GDM1 (cell line): ENCODE results near the gene TMEM129.
"Not testable (repeated sequence)": the region's sequence is repeated elsewhere in the genome, so short reads cannot be mapped to it uniquely, and the experiment has no call there.

ENCODE experiments used
- DNase-seq: peaks from one replicate; lab custom pipeline; 2025; lab: John Stamatoyannopoulos, UW

The TMEM129 gene

GRCh38 chr4:1693131-1693896 is 27.8 kb downstream of the TMEM129 start:
- peak; percentile 36 for DNase-seq

GRCh38 chr4:1691737-1692373 is 29.3 kb downstream of the TMEM129 start:
- DNase-seq = no peak

DNA sequence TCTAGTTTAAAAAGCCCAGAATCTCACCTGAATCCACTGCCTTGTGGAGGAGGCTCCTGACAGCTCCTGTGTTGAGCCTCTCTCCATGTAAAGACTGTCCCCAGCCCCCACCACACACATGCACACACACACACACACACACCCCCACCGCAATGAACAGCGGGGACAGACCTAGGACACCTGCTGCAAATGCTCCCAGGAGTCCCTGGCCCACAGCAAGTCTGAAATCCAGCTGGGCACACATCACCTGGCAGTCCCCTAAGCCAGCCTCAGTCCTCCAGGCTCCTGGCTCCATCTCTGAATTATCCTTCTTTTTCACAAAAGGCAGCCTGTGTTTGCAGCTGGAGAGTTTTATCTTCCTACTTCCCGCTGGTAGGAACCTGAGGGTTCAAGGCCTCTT is 30.4 kb downstream of the TMEM129 start:
- DNase-seq = no peak

DNA sequence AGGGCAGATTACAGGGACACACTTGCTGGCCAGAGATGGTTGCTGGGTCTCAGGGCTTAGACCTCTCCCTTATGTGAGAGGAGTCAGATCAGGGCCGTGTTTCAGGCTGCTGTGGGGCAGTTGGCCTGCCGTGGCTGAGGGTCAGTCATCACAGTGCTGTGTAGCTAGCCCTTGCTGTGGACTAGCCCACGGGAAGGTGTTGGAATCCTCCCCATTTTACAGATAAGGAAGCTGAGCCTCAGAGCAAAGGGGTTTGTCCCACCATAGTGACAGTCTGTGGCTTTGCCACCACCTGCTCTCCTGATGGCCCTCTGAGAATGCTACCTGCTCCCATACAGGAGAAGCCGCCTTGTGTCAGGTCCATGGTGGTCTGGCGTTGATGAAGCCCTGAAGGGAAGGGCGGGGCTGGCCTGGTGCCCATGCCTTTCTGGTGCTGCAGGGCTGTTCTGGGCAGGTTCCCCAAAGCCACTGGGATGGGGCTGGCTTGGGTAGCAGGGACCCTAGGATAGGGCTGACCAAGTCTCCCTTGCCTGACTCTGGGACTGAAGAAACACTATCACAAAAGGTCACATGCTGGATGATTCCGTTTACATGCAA is 34.6 kb downstream of the TMEM129 start:
- DNase-seq = no peak

DNA sequence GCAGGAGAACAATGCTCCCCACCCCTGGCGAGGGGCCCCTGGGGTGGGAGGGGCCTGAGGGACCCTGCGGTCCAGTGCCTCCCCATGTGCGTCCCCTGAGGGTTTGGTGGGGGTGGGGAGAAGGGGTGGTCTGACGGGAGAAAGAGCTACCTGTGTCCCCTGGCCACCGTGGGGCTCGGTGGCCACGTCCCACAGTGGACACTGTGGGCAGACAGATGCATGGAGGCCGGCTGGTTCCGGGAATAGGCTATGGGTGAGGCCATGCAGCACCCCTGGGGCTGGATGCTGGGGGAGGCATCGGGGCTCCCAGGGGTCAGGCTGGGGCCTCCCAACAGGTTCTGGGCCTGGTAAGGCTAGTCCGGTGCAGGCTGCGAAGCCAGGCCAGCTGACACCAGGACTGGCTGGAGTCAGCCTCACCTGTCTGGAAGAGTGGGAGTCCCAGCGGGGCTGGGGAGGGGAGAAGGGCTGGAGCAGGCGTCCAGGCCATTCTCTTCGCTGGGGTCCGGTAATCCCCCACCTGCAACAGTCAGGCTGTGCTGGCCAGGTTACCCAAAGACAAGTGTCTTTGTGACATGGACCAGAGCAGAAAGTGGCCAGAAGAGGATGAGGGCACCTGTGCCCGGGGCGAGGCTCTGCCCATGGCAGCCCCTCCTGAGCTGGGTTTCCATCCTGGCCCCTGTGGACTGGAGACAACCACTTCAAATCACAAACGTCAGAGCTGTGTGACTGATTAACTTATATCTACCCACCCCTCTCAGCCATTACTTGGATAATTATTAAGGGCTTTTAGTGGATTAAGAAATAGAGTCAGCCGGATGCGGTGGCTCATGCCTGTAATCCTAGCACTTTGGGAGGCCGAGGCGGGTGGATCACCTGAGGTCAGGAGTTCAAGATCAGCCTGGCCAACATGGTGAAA is 35.6 kb downstream of the TMEM129 start:
- DNase-seq = no peak

DNA sequence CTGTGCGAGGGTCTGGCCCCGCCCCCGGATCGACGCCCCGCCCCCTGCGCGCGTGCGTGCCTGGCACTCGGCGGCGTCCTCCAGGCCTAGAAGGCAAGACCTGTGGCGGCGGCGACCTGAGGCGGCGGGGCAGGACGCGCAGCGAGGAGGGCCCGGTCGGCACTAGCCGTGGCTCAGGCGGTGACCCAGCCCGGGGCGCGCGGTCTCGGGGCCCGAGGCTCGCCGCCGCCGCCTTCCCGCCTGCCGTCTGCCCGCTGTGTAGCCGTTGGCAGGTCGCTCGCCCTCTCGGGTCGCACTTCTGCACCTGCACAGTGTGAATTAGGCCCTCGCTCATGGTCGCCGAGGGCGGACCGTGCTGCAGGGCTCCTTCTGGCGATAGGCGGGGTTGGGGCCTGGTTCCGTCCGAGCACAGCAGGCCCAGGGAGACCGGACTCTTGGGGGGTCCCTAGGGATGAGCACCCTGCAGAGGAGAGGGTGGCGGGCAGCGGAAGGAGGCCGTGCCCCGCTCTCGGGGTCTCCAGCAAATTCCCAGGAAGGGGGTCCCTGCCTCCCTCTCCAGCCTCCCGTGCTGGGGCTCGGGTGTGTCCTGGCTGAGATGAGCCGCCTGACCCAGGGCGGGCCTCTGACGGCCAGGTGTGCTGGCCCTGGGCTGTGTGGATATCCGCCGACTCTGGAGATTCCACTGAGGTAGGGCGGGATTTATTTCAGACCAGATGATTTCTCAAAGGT is 36.5 kb downstream of the TMEM129 start:
- DNase-seq = no peak

DNA sequence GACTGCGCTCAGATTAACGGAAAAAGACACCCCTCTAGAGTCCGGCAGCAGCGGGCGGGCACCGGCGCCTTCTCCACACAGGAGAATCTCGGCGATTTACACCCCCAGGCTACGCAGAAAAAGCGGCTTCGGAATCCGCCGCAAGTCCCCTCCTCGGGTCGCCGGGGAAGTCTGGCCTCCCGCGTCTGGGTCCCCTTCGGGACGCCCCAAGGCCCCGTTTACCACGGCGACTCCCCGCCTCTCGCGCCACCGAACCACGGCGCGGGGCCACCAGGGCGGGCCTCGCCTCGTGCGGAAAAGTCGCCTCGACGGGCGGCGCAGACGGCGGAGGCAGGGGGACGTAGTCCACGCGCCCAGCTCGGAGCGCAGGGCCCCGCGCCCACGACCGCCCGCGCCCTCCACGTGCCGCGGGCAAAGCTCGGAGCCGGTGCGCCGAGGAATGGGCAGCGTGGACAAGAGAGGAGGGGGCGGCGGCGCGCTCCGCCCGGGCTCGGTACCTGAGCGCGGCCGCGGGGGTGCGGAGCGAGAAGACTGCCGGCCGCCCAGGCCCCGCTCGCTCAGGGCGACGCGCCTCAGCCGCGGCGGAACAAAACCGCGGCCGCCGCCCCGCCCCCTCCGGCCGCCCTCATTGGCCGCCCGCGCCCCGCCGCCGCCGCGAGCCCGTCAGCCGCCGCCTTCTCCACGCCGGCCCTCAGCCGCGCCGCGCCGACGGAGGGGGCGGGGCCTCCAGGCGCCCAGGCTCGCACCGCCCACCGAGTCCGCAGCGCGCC is 37.2 kb downstream of the TMEM129 start, which contains the start of gene FAM53A:
Gene FAM53A (minus strand): TSS at position 578 of the 770 bp plus-strand sequence. CDS start 15,572 bp downstream, outside the sequence.
- DNase-seq = peak; percentile 86

- DNase-seq = no peak
These were observed 37.8 kb downstream of the TMEM129 start for GRCh38 chr4:1683261-1683735.

DNA sequence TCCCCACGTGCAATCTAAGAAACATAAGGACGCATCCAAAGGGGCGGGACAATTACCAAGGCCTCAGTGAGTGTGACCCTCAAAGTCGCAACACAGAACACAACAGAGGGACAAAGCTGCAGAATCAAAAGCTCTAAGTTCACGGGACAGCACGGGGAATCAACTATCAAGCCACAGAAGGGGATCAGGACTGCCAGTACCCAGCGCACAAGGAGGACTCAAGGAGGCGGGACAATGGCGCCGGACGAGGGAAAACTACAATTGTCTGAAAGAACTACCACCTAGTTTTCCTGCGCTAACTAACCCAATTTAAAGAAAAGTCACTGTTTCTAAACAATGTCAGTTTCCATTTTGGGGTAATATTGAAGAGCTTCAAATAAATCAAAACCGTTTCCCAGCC is 38.3 kb downstream of the TMEM129 start:
- DNase-seq = no peak

DNA sequence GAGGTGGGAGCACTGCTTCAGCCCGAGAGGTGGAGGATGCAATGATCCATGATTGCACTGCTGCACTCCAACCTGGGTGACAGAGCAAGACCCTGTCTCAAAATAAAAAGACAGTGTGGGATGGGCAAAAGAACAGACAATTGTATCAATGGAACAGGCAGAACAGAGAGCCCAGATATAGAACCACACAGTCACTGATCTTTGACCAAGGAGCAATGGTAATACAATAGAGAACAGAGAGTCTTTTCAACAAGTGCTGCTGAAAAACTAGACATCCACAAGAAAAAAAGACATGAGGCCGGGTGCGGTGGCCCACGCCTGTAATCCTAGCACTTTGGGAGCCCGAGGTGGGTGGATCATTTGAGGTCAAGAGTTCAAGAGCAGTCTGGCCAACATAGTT is 42.9 kb downstream of the TMEM129 start:
- no peak for DNase-seq

DNA sequence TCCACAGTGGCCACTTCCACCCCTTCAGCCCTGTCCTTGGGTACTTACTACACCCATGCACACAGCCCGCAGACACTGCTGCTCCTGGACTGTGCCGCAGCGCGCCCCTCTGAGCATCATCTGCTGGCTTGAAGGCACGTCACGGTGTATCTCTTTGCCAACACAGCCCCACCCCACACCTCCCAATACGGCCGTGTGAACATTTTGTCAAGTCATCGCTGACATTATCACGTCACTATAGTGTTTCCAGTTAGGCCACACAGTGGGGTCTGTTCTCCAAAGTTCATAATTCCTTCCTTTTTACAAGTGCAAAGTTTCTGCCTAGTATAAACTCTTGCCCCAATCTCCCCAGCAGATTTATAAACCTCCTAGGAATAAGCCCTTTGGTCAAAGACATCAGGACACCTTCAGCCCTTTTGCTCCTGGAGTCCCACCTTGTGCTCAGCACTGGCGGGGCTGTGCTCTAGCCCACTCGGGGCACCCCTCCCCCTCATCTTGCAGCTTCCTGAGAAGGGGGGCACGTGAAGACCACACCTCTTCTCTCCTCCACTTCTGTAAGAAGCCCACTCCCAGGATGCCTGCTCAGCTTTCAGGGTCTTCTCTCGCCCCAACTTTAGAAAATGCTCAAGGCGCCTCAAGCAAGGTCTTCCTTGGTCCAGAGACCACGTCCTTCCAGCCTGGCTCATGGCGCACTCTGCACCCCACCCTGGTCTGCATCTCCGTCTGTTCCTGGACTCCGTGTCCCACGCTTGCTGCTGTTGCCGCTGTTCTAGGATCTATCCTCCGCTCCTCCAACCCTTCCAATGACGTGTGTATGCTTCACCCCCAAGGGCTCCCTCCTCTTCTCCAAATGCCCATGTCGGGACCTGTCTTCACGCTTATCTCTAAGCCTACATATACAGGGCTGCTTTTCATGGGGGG is 44.3 kb downstream of the TMEM129 start:
- DNase-seq = peak; percentile 11

GRCh38 chr4:1675802-1676137 is 45.4 kb downstream of the TMEM129 start:
- no peak for DNase-seq

GRCh38 chr4:1675136-1675801 is 45.9 kb downstream of the TMEM129 start:
- no peak for DNase-seq

DNA sequence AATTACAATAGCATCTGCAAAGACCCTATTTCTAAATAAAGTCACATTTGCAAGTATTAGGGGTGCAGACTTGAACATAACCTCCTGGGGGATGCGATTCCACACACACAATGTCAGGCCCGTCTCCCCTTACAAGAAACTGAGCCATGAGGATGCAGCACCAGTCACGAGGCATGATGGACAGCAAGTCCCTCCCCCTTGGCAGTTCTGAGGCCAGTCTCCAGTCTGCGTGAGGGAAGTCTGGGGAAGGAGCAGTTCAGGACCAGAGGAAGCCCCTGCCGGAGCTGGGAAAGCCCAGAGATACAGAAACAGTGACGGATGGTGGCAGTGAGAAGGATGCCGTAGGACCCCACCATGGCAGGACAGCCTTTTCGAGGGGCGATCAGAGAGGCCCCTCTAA is 46.4 kb downstream of the TMEM129 start:
- DNase-seq = no peak

DNA sequence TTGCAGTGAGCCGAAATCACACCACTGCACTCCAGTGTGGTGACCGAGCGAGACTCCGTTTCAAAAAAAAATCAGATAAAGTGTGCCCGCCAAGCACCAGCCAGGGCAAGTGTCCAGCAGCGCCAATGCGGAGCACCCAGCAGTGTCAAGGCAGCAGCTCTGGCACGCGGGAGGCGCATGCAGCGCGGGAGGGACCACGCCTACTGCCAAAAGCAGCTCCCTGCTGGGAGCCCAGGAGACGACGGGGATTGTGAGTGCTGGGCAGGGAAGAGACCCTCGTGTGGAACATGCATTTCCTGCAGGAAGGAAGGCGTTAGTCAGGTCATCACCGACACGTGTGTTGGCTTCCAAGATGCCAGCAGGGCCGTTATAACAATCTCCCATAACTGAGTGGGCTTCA is 47.5 kb downstream of the TMEM129 start:
- no peak for DNase-seq

GRCh38 chr4:1671011-1671410 is 50.1 kb downstream of the TMEM129 start:
- not testable (repeated sequence) for DNase-seq

GRCh38 chr4:1670279-1670678 is 50.8 kb downstream of the TMEM129 start:
- DNase-seq = no peak

DNA sequence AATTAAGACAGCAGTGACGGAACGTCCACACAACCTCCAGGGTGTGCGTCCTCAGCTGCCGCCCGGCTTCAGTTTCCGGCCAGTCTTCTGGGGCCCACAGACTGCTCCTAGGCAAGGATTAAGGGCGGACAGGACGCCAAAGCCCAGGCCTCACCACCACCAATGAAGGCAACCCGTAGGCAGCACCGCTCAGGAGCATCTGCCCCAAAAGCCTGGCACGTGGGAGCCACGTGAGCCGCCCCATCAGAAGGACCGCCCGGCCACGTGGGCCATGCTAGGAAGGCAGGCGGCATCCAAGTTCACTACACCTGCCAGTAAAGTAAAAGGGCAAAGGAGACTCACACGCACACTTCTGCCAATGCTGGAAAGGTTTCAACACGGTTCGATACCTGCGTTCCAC is 51.3 kb downstream of the TMEM129 start:
- DNase-seq = no peak

DNA sequence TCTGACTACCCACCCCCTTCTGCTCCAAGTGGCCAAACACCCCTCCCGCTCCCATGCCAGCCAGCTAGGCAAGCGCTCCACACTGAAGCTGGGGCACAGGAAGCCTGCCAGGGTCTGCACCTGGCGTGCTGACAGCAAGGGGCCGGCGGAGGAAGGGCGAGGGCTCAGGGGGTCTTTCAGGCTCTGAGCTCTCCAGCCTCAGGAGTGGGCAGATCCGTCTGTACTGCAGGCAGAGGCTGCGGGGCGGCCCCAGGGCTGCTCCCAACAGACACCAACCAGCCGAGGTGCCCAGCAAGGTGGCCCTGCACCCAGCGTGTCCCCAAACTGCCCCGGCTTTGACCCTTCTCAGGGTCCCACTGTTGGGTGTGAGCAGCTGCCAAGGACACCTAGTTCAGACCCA is 51.9 kb downstream of the TMEM129 start:
- no peak for DNase-seq
